Breast epithelium (tissue), 3 donors: Measurements from ENCODE around the gene FLYWCH2.

Source experiments
- CTCF ChIP-seq, 3 donors: fragments of 450-650 bp; IDR thresholded peaks; one replicate each; pipeline ENCODE4 v1.5.1; 2016 to 2017; ENCODE audit warnings: antibody characterized with exemption in 3 of 3, mild to moderate bottlenecking in 3 of 3, moderate library complexity in 3 of 3
- POLR2A ChIP-seq: fragments of 450-650 bp; IDR thresholded peaks from one replicate; pipeline ENCODE4 v1.6.1; 2016; ENCODE audit warnings: antibody characterized with exemption, mild to moderate bottlenecking, moderate library complexity
- POLR2AphosphoS5 ChIP-seq, 3 donors: sonication (generic); formaldehyde crosslinking; IDR thresholded peaks; one replicate each; pipeline ENCODE4 v1.6.1; 2017; ENCODE audit warnings: antibody characterized with exemption in 3 of 3

- TF ChIP-seq CTCF (IDR thresholded peaks at IDR 0.05) (no peak), POLR2A (no peak), POLR2AphosphoS5 (IDR thresholded peaks at IDR 0.05) (no peak)
These were observed 30.6 kb downstream of the FLYWCH2 start for GRCh38 chr16:2913603-2914002.
